ENCODE data around the gene FANK1.

Gene FANK1

GRCh38 chr10:126004752-126005151, 108.4 kb downstream of the FANK1 start:
- Histone ChIP-seq H3K4me1 (ENCODE audit: control insufficient read depth, insufficient read depth, low read length) (no peaks in the 10 kb centered on the region), H3K27me3 (ENCODE audit: control insufficient read depth, insufficient read depth, low read length) (no peaks in the 10 kb centered on the region), H3K36me3 (ENCODE audit: control insufficient read depth, insufficient read depth, low read length) (no peaks in the 10 kb centered on the region), H3K4me3 (ENCODE audit: low read length) (no peak overlapping the region), H3K9me3 (ENCODE audit: control insufficient read depth, low read length) (no peaks in the 10 kb centered on the region), H3K9ac (ENCODE audit: low read length) (no peak overlapping the region)

GRCh38 chr10:126006264-126006663, 109.9 kb downstream of the FANK1 start:
- no peaks in the 10 kb centered on the region for H3K36me3 ChIP-seq (ENCODE audit: control insufficient read depth, insufficient read depth, low read length)
- no peak overlapping the region for H3K4me3 ChIP-seq (ENCODE audit: low read length)
- H3K9me3 ChIP-seq (ENCODE audit: control insufficient read depth, low read length) = no peaks in the 10 kb centered on the region
- no peak overlapping the region for H3K9ac ChIP-seq (ENCODE audit: low read length)
- no peaks in the 10 kb centered on the region for H3K4me1 ChIP-seq (ENCODE audit: control insufficient read depth, insufficient read depth, low read length)
- no peaks in the 10 kb centered on the region for H3K27me3 ChIP-seq (ENCODE audit: control insufficient read depth, insufficient read depth, low read length)

GRCh38 chr10:126006906-126007305, 110.5 kb downstream of the FANK1 start:
- Histone ChIP-seq H3K9me3 (ENCODE audit: control insufficient read depth, low read length) (no peaks in the 10 kb centered on the region), H3K4me1 (ENCODE audit: control insufficient read depth, insufficient read depth, low read length) (no peaks in the 10 kb centered on the region), H3K4me3 (ENCODE audit: low read length) (no peak overlapping the region), H3K36me3 (ENCODE audit: control insufficient read depth, insufficient read depth, low read length) (no peaks in the 10 kb centered on the region), H3K27me3 (ENCODE audit: control insufficient read depth, insufficient read depth, low read length) (no peaks in the 10 kb centered on the region), H3K9ac (ENCODE audit: low read length) (no peak overlapping the region)

- Histone ChIP-seq H3K4me3 (ENCODE audit: low read length) (no peak overlapping the region), H3K4me1 (ENCODE audit: control insufficient read depth, insufficient read depth, low read length) (no peaks in the 10 kb centered on the region), H3K36me3 (ENCODE audit: control insufficient read depth, insufficient read depth, low read length) (no peaks in the 10 kb centered on the region), H3K9ac (ENCODE audit: low read length) (no peak overlapping the region), H3K27me3 (ENCODE audit: control insufficient read depth, insufficient read depth, low read length) (no peaks in the 10 kb centered on the region), H3K9me3 (ENCODE audit: control insufficient read depth, low read length) (no peaks in the 10 kb centered on the region)
Measured at GRCh38 chr10:126009650-126010049, 113.3 kb downstream of the FANK1 start.

GRCh38 chr10:126011995-126012394, 115.6 kb downstream of the FANK1 start:
- no peaks in the 10 kb centered on the region for H3K9me3 ChIP-seq (ENCODE audit: control insufficient read depth, low read length)
- H3K27me3 ChIP-seq (ENCODE audit: control insufficient read depth, insufficient read depth, low read length) = no peaks in the 10 kb centered on the region

GRCh38 chr10:126012485-126012884, 116.1 kb downstream of the FANK1 start:
- H3K36me3 ChIP-seq (ENCODE audit: control insufficient read depth, insufficient read depth, low read length) = no peaks in the 10 kb centered on the region
- H3K9me3 ChIP-seq (ENCODE audit: control insufficient read depth, low read length) = no peaks in the 10 kb centered on the region
- H3K4me3 ChIP-seq (ENCODE audit: low read length) = no peak overlapping the region
- H3K9ac ChIP-seq (ENCODE audit: low read length) = no peak overlapping the region
- H3K27me3 ChIP-seq (ENCODE audit: control insufficient read depth, insufficient read depth, low read length) = no peaks in the 10 kb centered on the region
- no peaks in the 10 kb centered on the region for H3K4me1 ChIP-seq (ENCODE audit: control insufficient read depth, insufficient read depth, low read length)

More at GRCh38 chr10:126011995-126012394, 115.6 kb downstream of the FANK1 start:
- H3K36me3 ChIP-seq (ENCODE audit: control insufficient read depth, insufficient read depth, low read length) = no peaks in the 10 kb centered on the region
- no peak overlapping the region for H3K4me3 ChIP-seq (ENCODE audit: low read length)
- no peaks in the 10 kb centered on the region for H3K4me1 ChIP-seq (ENCODE audit: control insufficient read depth, insufficient read depth, low read length)
- H3K9ac ChIP-seq (ENCODE audit: low read length) = no peak overlapping the region

GRCh38 chr10:126013489-126014281, 117.3 kb downstream of the FANK1 start:
- no peaks in the 10 kb centered on the region for H3K9me3 ChIP-seq (ENCODE audit: control insufficient read depth, low read length)
- H3K4me3 ChIP-seq (ENCODE audit: low read length) = no peak overlapping the region

GRCh38 chr10:126014309-126014708, 117.9 kb downstream of the FANK1 start:
- Histone ChIP-seq H3K27me3 (ENCODE audit: control insufficient read depth, insufficient read depth, low read length) (no peaks in the 10 kb centered on the region), H3K4me3 (ENCODE audit: low read length) (no peak overlapping the region), H3K9me3 (ENCODE audit: control insufficient read depth, low read length) (no peaks in the 10 kb centered on the region)

More at GRCh38 chr10:126013489-126014281, 117.3 kb downstream of the FANK1 start:
- H3K27me3 ChIP-seq (ENCODE audit: control insufficient read depth, insufficient read depth, low read length) = no peaks in the 10 kb centered on the region
- no peak overlapping the region for H3K9ac ChIP-seq (ENCODE audit: low read length)
- no peaks in the 10 kb centered on the region for H3K36me3 ChIP-seq (ENCODE audit: control insufficient read depth, insufficient read depth, low read length)
- H3K4me1 ChIP-seq (ENCODE audit: control insufficient read depth, insufficient read depth, low read length) = no peaks in the 10 kb centered on the region

GRCh38 chr10:126015413-126015812, 119.0 kb downstream of the FANK1 start:
- no peaks in the 10 kb centered on the region for H3K27me3 ChIP-seq (ENCODE audit: control insufficient read depth, insufficient read depth, low read length)
- H3K4me1 ChIP-seq (ENCODE audit: control insufficient read depth, insufficient read depth, low read length) = no peaks in the 10 kb centered on the region
- H3K4me3 ChIP-seq (ENCODE audit: low read length) = no peak overlapping the region
- no peak overlapping the region for H3K9ac ChIP-seq (ENCODE audit: low read length)
- no peaks in the 10 kb centered on the region for H3K9me3 ChIP-seq (ENCODE audit: control insufficient read depth, low read length)
- no peaks in the 10 kb centered on the region for H3K36me3 ChIP-seq (ENCODE audit: control insufficient read depth, insufficient read depth, low read length)

More at GRCh38 chr10:126014309-126014708, 117.9 kb downstream of the FANK1 start:
- Histone ChIP-seq H3K4me1 (ENCODE audit: control insufficient read depth, insufficient read depth, low read length) (no peaks in the 10 kb centered on the region), H3K9ac (ENCODE audit: low read length) (no peak overlapping the region), H3K36me3 (ENCODE audit: control insufficient read depth, insufficient read depth, low read length) (no peaks in the 10 kb centered on the region)

GRCh38 chr10:126016156-126016805, 119.9 kb downstream of the FANK1 start:
- no peaks in the 10 kb centered on the region for H3K36me3 ChIP-seq (ENCODE audit: control insufficient read depth, insufficient read depth, low read length)
- H3K9ac ChIP-seq (ENCODE audit: low read length) = no peak overlapping the region
- no peaks in the 10 kb centered on the region for H3K9me3 ChIP-seq (ENCODE audit: control insufficient read depth, low read length)
- H3K4me3 ChIP-seq (ENCODE audit: low read length) = no peak overlapping the region
- H3K4me1 ChIP-seq (ENCODE audit: control insufficient read depth, insufficient read depth, low read length) = no peaks in the 10 kb centered on the region
- no peaks in the 10 kb centered on the region for H3K27me3 ChIP-seq (ENCODE audit: control insufficient read depth, insufficient read depth, low read length)

GRCh38 chr10:126016882-126017281, 120.5 kb downstream of the FANK1 start:
- H3K4me1 ChIP-seq (ENCODE audit: control insufficient read depth, insufficient read depth, low read length) = no peaks in the 10 kb centered on the region
- no peak overlapping the region for H3K9ac ChIP-seq (ENCODE audit: low read length)
- H3K9me3 ChIP-seq (ENCODE audit: control insufficient read depth, low read length) = no peaks in the 10 kb centered on the region
- no peaks in the 10 kb centered on the region for H3K36me3 ChIP-seq (ENCODE audit: control insufficient read depth, insufficient read depth, low read length)
- no peaks in the 10 kb centered on the region for H3K27me3 ChIP-seq (ENCODE audit: control insufficient read depth, insufficient read depth, low read length)
- no peak overlapping the region for H3K4me3 ChIP-seq (ENCODE audit: low read length)

- Histone ChIP-seq H3K9ac (ENCODE audit: low read length) (no peak overlapping the region), H3K36me3 (ENCODE audit: control insufficient read depth, insufficient read depth, low read length) (no peaks in the 10 kb centered on the region), H3K4me1 (ENCODE audit: control insufficient read depth, insufficient read depth, low read length) (no peaks in the 10 kb centered on the region), H3K9me3 (ENCODE audit: control insufficient read depth, low read length) (no peaks in the 10 kb centered on the region), H3K27me3 (ENCODE audit: control insufficient read depth, insufficient read depth, low read length) (no peaks in the 10 kb centered on the region), H3K4me3 (ENCODE audit: low read length) (no peak overlapping the region)
Measured at GRCh38 chr10:126017961-126018560, 121.7 kb downstream of the FANK1 start.

Measured in mucosa of stomach (tissue), 1 donor.